AG09319 (cell line): ENCODE data around the gene TTC16.

ENCODE experiments used
- DNase-seq: peaks from one replicate; pipeline ENCODE4 v3.0.0-alpha.2; 2010; ENCODE audit warnings: low read depth; ENCODE audit errors: extremely low read depth
- TF ChIP-seq, protein P1 (sequence below): IDR thresholded peaks from 2 replicates; pipeline ENCODE4 v1.5.1; 2011; ENCODE audit warnings: low read depth, mild to moderate bottlenecking, inconsistent platforms, low read length, moderate library complexity

The TTC16 gene

DNA sequence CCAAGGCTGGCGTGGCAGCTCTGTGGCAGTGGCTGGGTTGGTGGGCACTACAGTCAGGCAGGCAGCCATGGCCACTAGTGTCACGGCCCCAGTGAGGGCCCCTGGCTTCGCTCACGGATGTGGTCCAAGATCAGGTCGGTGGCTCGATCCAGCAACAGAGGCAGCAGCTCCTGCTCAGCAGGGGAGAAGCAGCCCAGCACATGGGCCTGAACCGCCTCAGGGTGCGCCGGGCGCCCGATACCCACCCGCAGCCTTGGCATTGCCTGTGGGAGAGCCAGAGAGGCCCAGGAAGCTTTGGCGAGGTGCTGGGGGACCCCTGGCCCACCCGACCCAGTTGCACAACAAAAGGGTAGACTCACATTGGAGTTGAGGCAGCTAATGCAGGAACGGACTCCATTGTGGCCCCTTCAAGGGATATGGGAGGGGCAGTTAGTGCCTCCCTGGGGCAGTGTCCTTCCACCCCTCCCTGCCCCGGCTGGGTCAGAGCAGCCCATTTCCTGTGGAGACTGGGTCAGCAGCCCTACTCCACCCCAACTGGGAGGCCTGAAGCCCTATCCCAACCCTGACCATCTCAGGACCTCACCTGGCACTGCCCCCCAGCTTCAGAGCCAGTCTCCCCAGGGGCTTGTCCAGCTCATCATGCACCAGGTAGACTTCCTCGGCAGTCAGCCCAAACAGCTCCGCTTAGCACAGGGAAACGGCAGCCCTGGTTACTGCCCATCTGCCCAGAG lies 1.7 kb upstream of the TTC16 start:
- TF ChIP-seq, protein P1, sequence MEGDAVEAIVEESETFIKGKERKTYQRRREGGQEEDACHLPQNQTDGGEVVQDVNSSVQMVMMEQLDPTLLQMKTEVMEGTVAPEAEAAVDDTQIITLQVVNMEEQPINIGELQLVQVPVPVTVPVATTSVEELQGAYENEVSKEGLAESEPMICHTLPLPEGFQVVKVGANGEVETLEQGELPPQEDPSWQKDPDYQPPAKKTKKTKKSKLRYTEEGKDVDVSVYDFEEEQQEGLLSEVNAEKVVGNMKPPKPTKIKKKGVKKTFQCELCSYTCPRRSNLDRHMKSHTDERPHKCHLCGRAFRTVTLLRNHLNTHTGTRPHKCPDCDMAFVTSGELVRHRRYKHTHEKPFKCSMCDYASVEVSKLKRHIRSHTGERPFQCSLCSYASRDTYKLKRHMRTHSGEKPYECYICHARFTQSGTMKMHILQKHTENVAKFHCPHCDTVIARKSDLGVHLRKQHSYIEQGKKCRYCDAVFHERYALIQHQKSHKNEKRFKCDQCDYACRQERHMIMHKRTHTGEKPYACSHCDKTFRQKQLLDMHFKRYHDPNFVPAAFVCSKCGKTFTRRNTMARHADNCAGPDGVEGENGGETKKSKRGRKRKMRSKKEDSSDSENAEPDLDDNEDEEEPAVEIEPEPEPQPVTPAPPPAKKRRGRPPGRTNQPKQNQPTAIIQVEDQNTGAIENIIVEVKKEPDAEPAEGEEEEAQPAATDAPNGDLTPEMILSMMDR, result no peak
- no peak for DNase-seq

DNA sequence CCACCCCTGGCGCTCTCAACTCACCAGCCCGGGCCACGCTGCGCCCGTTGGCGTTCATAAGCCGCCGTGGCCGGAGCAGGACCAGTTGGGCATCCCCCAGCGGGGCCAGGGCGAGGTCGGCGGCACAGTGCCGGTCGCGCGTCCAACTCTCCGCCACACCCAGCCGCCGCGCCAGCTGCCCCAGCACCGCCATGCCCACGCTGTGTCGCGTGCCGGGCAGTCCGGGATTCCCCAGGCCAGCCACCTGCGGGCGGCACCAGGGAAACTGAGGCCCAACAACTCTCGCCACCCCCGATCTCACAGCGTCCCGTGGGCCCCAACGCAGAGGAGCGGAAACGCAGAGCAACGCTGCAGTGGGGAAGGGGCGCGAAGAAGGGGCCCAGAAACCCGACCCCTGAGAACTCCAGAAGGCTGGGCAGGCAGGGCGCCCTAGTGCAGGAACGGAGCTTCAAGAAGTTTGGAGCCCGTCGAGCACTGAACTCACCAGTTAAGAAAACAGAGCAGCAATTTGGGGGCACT lies 869 bp upstream of the TTC16 start:
- TF ChIP-seq, protein P1, result no peak
- DNase-seq, result no peak

DNA sequence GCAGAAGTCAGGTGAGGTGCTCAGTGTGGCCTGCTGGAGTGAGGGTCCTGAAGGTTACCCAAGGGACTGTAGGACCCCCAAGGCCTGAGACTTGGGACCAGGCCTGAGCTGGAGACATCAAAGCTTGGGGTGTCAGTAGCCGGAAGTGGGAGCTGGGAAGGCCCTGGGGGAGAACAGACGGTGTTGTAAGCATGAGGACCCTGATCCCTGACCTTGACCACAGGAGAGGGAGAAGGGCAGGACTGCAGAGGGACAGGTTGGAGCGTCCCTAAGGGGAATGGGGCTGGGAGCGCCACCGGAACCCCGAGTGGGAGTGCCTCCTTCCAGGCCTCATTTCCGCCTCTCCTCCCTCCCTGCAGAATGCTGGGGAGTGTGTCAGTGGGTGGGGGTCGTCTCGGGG lies 533 bp downstream of the TTC16 start:
- no peak for DNase-seq
- TF ChIP-seq, protein P1, result no peak

DNA sequence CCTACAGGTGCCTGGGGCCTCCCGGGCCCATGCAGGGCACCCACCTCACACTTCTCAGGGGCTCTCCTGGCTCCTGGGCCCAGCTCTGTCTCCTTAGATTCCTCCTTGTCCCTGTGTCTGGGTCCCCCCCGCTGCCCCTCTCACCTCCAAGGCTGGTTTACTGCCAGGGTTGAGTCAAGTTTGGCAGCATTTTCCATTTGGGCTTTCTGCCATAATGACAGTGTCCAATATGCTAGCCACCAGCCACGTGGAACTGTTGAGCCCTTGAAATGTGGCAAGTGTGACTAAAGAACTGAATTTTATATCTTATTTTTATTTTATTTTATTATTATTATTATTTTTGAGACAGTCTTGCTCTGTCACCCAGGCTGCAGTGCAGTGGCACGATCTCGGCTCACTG lies 1.9 kb downstream of the TTC16 start:
- TF ChIP-seq, protein P1, result no peak
- no peak for DNase-seq

DNA sequence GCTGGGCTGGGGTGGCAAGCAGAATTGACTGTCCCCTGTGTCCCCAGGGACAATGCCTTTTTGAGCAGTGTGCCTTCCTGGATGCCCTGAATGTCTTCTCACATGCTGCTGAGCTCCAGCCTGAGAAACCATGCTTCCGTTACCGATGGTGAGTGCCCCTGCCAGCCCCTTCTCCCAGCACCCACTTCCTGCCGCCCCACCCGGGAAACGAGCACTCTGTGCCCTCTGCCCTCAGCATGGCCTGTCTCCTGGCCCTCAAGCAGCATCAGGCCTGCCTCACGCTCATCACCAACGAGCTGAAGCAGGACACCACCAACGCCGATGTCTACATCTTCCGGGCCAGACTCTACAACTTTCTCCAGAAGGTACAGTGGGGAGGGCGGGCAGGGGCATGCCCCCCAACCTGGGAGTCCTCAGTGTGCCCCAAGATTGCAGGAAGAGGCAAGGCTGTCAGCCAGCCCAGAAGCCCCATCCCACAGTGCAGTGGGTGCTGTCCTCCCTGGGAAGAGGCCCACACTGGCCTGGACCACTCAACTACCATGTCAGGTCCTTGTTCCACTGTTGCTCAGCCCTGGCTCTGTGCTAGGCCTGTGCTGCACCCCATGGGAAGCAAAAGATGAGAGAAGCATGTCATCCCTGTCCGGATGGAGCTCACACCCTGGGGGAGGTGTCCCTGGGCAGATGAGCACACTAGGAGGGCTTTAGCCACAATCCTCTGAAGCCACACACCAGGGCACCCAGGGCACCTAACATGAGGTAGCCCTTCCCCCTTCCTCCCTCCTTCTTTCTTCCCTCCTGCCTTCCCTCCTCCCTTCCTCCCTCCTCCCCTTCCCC lies 4.4 kb downstream of the TTC16 start:
- TF ChIP-seq, protein P1, result no peak

DNA sequence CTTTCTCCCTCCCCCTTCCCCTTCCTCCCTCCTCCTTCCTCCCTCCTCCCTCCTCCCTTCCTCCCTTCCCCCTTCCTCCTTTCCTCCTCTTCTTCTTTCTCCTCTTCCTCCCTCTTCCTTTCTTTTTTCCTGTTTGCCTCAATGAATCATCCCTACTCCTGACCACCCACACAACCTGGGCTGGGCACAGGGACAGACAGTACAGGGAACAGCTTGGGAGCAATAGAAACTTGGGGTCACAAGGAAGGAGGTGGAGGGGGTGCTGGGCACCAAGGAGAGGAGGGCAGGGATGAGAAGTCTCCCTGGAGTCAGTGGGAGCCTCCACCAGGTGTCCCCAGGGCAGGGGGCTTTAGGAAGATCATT lies 5.0 kb downstream of the TTC16 start:
- no peak for DNase-seq
- TF ChIP-seq, protein P1, result no peak

More for the DNA sequence above, 4.4 kb downstream of the TTC16 start:
- no peak for DNase-seq

DNA sequence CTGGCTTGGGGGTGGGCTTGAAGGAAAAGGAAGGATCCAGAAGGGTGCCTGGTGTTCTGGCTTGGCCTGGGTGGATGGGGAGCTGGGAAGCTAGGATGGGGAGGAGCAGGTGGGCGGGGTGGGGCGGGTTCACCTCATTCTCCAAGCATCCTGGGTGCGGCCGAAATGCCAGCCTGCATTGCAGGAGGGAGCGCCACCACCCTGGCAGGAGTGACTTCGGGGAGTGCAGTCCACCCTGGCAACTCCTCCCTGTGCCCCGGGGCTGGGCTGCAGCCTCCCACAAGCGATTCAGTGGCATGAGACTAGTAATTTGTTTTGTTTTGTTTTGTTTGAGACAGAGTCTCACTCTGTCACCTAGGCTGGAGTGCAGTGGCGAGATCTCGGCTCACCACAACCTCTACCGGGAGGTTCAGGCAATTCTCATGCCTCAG lies 5.5 kb downstream of the TTC16 start:
- DNase-seq, result no peak
- TF ChIP-seq, protein P1, result no peak
